DOHH2 (cell line): ENCODE data around the gene TEX29.

Experiments
- H3F3A ChIP-seq: fragments of 200-600 bp; sonication (generic), shearing (Covaris generic); 2 replicates; pipeline ENCODE4 v1.6.0; 2016; ENCODE audit warnings: antibody characterized with exemption, mild to moderate bottlenecking; ENCODE audit not compliant: control insufficient read depth, insufficient read depth
- H3K27ac ChIP-seq: fragments of 200-600 bp; sonication (generic); 2 replicates; pipeline ENCODE4 v1.5.1; 2014; ENCODE audit warnings: low read depth, mild to moderate bottlenecking, low read length, moderate library complexity
- H3K27me3 ChIP-seq: fragments of 200-600 bp; sonication (generic); 2 replicates; pipeline ENCODE4 v1.6.1; 2014; ENCODE audit warnings: mild to moderate bottlenecking, low read length, mixed read lengths; ENCODE audit not compliant: control insufficient read depth
- H3K36me3 ChIP-seq: fragments of 200-600 bp; sonication (generic); 2 replicates; pipeline ENCODE4 v1.6.1; 2014; ENCODE audit warnings: mild to moderate bottlenecking, low read length, moderate library complexity, mixed read lengths; ENCODE audit not compliant: control insufficient read depth
- H3K4me1 ChIP-seq: fragments of 200-600 bp; sonication (generic); 2 replicates; pipeline ENCODE4 v1.6.1; 2014; ENCODE audit warnings: mild to moderate bottlenecking, low read length, mixed read lengths; ENCODE audit not compliant: control insufficient read depth
- H3K4me2 ChIP-seq: fragments of 200-600 bp; sonication (generic); 2 replicates; pipeline ENCODE4 v1.6.0; 2014; ENCODE audit warnings: mild to moderate bottlenecking, low read length, moderate library complexity
- H3K4me3 ChIP-seq: fragments of 200-600 bp; sonication (generic); 2 replicates; pipeline ENCODE4 v1.5.1; 2014; ENCODE audit warnings: mild to moderate bottlenecking, low read length, mixed read lengths
- H3K79me2 ChIP-seq: fragments of 200-600 bp; sonication (generic); 2 replicates; pipeline ENCODE4 v1.6.1; 2014; ENCODE audit warnings: mild to moderate bottlenecking, low read length, mixed read lengths; ENCODE audit not compliant: control insufficient read depth
- H3K9me2 ChIP-seq: fragments of 200-600 bp; sonication (generic); replicated peaks from 2 replicates; pipeline ENCODE4 v1.6.1; 2014; ENCODE audit warnings: mild to moderate bottlenecking, low read length, mixed read lengths; ENCODE audit not compliant: control insufficient read depth
- H3K9me3 ChIP-seq: fragments of 200-600 bp; sonication (generic); 2 replicates; pipeline ENCODE4 v1.6.1; 2014; ENCODE audit warnings: antibody characterized with exemption, low read length, mixed read lengths; ENCODE audit not compliant: control insufficient read depth, insufficient read depth
- H4K20me1 ChIP-seq: fragments of 200-600 bp; sonication (generic); 2 replicates; pipeline ENCODE4 v1.6.0; 2014; ENCODE audit warnings: low read depth, mild to moderate bottlenecking, antibody characterized with exemption, low read length, moderate library complexity; ENCODE audit not compliant: control insufficient read depth, insufficient read depth
- EZH2phosphoT487 ChIP-seq: fragments of 200-600 bp; sonication (generic); IDR thresholded peaks from 2 replicates; pipeline ENCODE4 v1.6.1; 2017; ENCODE audit warnings: borderline replicate concordance, mild to moderate bottlenecking, antibody characterized with exemption, low read length, moderate library complexity, mixed read lengths
- TF ChIP-seq, protein P1 (sequence below): fragments of 200-600 bp; sonication (generic); IDR thresholded peaks from one replicate; pipeline ENCODE4 v1.5.1; 2014; ENCODE audit warnings: antibody characterized with exemption, mild to moderate bottlenecking, low read depth, low read length; ENCODE audit not compliant: poor library complexity, severe bottlenecking

TEX29 gene

GRCh38 chr13:111388851-111389500 is 68.5 kb downstream of the TEX29 start:
- Histone ChIP-seq H3K27me3 (no peaks in the 10 kb centered on the region), H3K9me3 (no peaks in the 10 kb centered on the region), H3K79me2 (no peaks in the 10 kb centered on the region), H3K36me3 (no peaks in the 10 kb centered on the region), H4K20me1 (no peaks in the 10 kb centered on the region), H3K27ac (no peak overlapping the region), H3K4me1 (no peaks in the 10 kb centered on the region), H3F3A (no peaks in the 10 kb centered on the region), H3K4me3 (no peak overlapping the region), H3K9me2 (no peaks in the 10 kb centered on the region), H3K4me2 (no peak overlapping the region)
- TF ChIP-seq, protein P1, sequence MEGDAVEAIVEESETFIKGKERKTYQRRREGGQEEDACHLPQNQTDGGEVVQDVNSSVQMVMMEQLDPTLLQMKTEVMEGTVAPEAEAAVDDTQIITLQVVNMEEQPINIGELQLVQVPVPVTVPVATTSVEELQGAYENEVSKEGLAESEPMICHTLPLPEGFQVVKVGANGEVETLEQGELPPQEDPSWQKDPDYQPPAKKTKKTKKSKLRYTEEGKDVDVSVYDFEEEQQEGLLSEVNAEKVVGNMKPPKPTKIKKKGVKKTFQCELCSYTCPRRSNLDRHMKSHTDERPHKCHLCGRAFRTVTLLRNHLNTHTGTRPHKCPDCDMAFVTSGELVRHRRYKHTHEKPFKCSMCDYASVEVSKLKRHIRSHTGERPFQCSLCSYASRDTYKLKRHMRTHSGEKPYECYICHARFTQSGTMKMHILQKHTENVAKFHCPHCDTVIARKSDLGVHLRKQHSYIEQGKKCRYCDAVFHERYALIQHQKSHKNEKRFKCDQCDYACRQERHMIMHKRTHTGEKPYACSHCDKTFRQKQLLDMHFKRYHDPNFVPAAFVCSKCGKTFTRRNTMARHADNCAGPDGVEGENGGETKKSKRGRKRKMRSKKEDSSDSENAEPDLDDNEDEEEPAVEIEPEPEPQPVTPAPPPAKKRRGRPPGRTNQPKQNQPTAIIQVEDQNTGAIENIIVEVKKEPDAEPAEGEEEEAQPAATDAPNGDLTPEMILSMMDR = no peak
- TF ChIP-seq EZH2phosphoT487 = no peak

DNA sequence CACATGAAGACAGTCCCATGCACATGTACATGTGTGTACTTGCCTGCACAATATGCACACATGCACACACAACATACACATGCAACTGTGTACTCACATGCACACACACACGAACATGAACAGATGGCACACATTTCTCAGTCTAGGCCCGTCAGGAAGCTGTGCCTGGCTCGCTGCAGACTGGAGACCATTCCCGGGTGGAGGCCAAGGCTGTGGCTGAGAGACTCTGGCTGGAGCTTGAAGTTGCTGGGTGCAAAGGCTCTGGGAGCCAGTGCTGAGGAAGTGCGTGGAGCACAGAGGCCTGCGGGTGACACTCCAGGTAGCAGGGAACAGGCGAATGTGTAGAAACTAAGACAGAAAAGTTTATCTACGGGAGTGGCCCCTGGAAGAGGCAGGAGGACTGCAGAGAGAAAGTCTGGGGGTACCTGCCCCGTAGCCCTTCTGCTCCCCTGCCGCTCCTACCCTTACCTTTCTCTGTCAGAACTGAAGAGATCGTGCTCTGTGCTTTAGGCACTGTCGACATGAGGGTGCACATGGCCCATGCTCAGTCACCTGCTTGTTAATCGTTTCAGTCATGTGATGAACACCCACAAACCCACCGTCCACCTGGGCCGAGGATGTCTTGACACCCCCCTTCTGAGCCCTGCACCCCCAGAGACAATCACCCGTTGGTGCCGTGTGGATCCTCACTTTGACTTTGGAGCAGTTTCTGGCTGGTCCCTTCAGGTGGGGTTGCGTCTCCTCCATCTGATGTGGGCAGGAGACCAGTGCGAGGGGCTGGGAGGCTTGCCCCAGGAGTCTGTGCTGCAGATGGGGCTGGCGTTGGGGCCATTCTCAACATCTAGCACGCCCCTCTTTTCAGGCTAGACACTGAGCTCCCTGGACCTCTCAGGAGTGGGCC is 69.4 kb downstream of the TEX29 start:
- no peaks in the 10 kb centered on the region for H3F3A ChIP-seq
- TF ChIP-seq EZH2phosphoT487 = no peak
- TF ChIP-seq, protein P1 = no peak
- no peaks in the 10 kb centered on the region for H3K79me2 ChIP-seq
- H3K27ac ChIP-seq = no peak overlapping the region
- H3K36me3 ChIP-seq = no peaks in the 10 kb centered on the region
- H3K9me3 ChIP-seq = no peaks in the 10 kb centered on the region
- H3K9me2 ChIP-seq = no peaks in the 10 kb centered on the region
- no peaks in the 10 kb centered on the region for H3K4me1 ChIP-seq
- no peak overlapping the region for H3K4me3 ChIP-seq
- H4K20me1 ChIP-seq = no peaks in the 10 kb centered on the region
- H3K27me3 ChIP-seq = no peaks in the 10 kb centered on the region
- no peak overlapping the region for H3K4me2 ChIP-seq

DNA sequence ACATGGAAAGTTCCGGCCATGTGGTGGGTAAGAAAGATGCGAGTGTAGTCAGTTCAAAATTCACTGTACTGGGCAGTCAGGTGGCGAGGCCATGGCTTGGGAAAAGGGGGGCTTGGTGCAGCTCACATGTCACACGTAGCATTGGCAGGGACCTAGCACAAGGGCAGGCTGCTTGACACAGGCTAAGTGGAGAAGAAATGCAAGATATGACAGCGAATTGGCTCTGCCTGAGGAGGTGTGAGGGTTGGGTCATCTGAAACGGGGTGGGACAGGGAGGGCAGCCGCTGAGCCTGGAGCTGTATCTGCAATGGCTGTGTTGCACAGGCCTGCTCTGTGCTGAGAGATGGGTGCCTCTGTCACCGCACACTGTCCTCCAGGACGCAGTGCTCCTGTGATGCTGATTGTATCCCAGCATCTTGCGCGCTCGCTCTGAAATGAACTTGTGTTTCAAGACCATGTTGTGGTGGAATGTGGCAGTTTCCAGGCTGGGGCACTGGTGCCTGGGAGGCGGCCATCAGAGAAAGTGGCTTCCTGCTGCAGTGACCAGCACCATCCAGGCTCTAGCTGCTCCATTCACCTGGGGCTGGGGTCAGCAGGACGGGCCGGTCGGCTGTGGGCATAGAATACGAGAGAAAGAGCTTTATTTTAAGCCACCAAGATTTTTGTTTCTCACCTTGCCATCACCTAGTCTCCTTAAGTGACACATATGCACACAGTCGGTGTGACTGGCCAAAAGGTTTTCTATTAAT is 70.3 kb downstream of the TEX29 start:
- Histone ChIP-seq H3K79me2 (no peaks in the 10 kb centered on the region), H3K27ac (no peak overlapping the region), H3K9me3 (no peaks in the 10 kb centered on the region), H4K20me1 (no peaks in the 10 kb centered on the region), H3K9me2 (no peaks in the 10 kb centered on the region), H3K4me2 (no peak overlapping the region), H3K36me3 (no peaks in the 10 kb centered on the region), H3K27me3 (no peaks in the 10 kb centered on the region), H3K4me3 (no peak overlapping the region), H3F3A (no peaks in the 10 kb centered on the region), H3K4me1 (no peaks in the 10 kb centered on the region)
- TF ChIP-seq, protein P1 = no peak
- TF ChIP-seq EZH2phosphoT487 = no peak
